ENCODE data around the gene SLC25A1.

- TF ChIP-seq, protein P1, sequence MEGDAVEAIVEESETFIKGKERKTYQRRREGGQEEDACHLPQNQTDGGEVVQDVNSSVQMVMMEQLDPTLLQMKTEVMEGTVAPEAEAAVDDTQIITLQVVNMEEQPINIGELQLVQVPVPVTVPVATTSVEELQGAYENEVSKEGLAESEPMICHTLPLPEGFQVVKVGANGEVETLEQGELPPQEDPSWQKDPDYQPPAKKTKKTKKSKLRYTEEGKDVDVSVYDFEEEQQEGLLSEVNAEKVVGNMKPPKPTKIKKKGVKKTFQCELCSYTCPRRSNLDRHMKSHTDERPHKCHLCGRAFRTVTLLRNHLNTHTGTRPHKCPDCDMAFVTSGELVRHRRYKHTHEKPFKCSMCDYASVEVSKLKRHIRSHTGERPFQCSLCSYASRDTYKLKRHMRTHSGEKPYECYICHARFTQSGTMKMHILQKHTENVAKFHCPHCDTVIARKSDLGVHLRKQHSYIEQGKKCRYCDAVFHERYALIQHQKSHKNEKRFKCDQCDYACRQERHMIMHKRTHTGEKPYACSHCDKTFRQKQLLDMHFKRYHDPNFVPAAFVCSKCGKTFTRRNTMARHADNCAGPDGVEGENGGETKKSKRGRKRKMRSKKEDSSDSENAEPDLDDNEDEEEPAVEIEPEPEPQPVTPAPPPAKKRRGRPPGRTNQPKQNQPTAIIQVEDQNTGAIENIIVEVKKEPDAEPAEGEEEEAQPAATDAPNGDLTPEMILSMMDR (conservative IDR thresholded peaks at IDR 0.05; ENCODE audit: low read depth in 2 of 2) = no peak
- no peak for TF ChIP-seq CREB1 (CRISPR knock-in tag; IDR thresholded peaks at IDR 0.05; ENCODE audit: low read depth)
Observed at GRCh38 chr22:19224985-19225384, 46.4 kb upstream of the SLC25A1 start.

Data from GM23338 (cell line).